Osteoblast (primary cell): ENCODE results near the gene BEGAIN. TPM values are rescaled to one million over a fixed set of nuclear protein-coding genes. Genes with fewer than 3 reads are reported as not detected.
A peak's percentile ranks its signal among the peaks of the same experiment; 100 is the strongest.

Experiments used
- DNase-seq: peaks from one replicate; pipeline ENCODE4 v3.0.0; 2011; ENCODE audit warnings: low spot score, mixed read lengths; ENCODE audit not compliant: insufficient read length; ENCODE audit errors: missing footprints
- H2AFZ ChIP-seq: 2 replicates; pipeline ENCODE4 v1.6.0; 2011; ENCODE audit warnings: mild to moderate bottlenecking, low read length
- H3K27ac ChIP-seq: 2 replicates; pipeline ENCODE4 v1.5.1; 2011; ENCODE audit warnings: mild to moderate bottlenecking, low read depth, low read length, moderate library complexity
- H3K27me3 ChIP-seq: 2 replicates; pipeline ENCODE4 v1.6.0; 2012; ENCODE audit warnings: mild to moderate bottlenecking, control low read depth, inconsistent platforms, low read length, moderate library complexity; ENCODE audit not compliant: insufficient read depth
- H3K36me3 ChIP-seq: 2 replicates; pipeline ENCODE4 v1.5.1; 2011; ENCODE audit warnings: mild to moderate bottlenecking, low read length, control low read depth, moderate library complexity; ENCODE audit not compliant: insufficient read depth
- H3K4me1 ChIP-seq: 2 replicates; pipeline ENCODE4 v1.5.1; 2011; ENCODE audit warnings: mild to moderate bottlenecking, low read length, control low read depth, moderate library complexity; ENCODE audit not compliant: insufficient read depth
- H3K4me2 ChIP-seq: 2 replicates; pipeline ENCODE4 v1.6.0; 2011; ENCODE audit warnings: mild to moderate bottlenecking, low read length; ENCODE audit not compliant: insufficient read depth
- H3K4me3 ChIP-seq: fragments of 200-600 bp; sonication (generic); 3 replicates; pipeline ENCODE4 v1.5.1; 2012; ENCODE audit warnings: mild to moderate bottlenecking, low read length, inconsistent platforms; ENCODE audit not compliant: insufficient read depth
- H3K79me2 ChIP-seq: 2 replicates; pipeline ENCODE4 v1.6.0; 2012; ENCODE audit warnings: mild to moderate bottlenecking, low read length, control low read depth, inconsistent platforms; ENCODE audit not compliant: insufficient read depth
- H3K9me3 ChIP-seq: 2 replicates; pipeline ENCODE4 v1.5.1; 2011; ENCODE audit warnings: low read depth, low read length, control low read depth
- H4K20me1 ChIP-seq: 2 replicates; pipeline ENCODE4 v1.6.0; 2012; ENCODE audit warnings: mild to moderate bottlenecking, low read length, control low read depth; ENCODE audit not compliant: insufficient read depth
- CTCF ChIP-seq: IDR thresholded peaks from 2 replicates; pipeline ENCODE4 v1.5.1; 2011; ENCODE audit warnings: mild to moderate bottlenecking, low read depth, low read length, moderate library complexity; ENCODE audit errors: extremely low read depth
- total RNA-seq: library from RNA; depleted of rRNA; stranded (reverse); fragments of >200 nt; gene quantifications from 2 replicates; pipeline ENCODE4 v1.2.3, GENCODE V29; 2012

BEGAIN gene
- total RNA-seq, 1 donor: 1.1 TPM

GRCh38 chr14:100533656-100534485, 53.3 kb downstream of the BEGAIN start:
- Histone ChIP-seq H3K36me3 (no peaks in the 10 kb centered on the region), H2AFZ (no peak overlapping the region), H3K79me2 (no peaks in the 10 kb centered on the region), H3K27me3 (no peaks in the 10 kb centered on the region), H3K4me2 (no peak overlapping the region), H3K4me1 (no peaks in the 10 kb centered on the region), H3K4me3 (no peak overlapping the region), H3K27ac (no peak overlapping the region), H4K20me1 (no peaks in the 10 kb centered on the region), H3K9me3 (no peaks in the 10 kb centered on the region)
- TF ChIP-seq CTCF: no peak
- DNase-seq: peak; percentile 86

- no peak overlapping the region for H3K27ac ChIP-seq
- no peak overlapping the region for H3K4me2 ChIP-seq
- peak; percentile 61 for DNase-seq
- H4K20me1 ChIP-seq: no peaks in the 10 kb centered on the region
- H2AFZ ChIP-seq: no peak overlapping the region
- no peaks in the 10 kb centered on the region for H3K36me3 ChIP-seq
- no peak for TF ChIP-seq CTCF
- H3K79me2 ChIP-seq: no peaks in the 10 kb centered on the region
- no peaks in the 10 kb centered on the region for H3K27me3 ChIP-seq
- H3K4me3 ChIP-seq: no peak overlapping the region
- H3K9me3 ChIP-seq: no peaks in the 10 kb centered on the region
- no peaks in the 10 kb centered on the region for H3K4me1 ChIP-seq
Measured at GRCh38 chr14:100532906-100533655, 54.1 kb downstream of the BEGAIN start.

- H3K27me3 ChIP-seq: no peaks in the 10 kb centered on the region
- no peaks in the 10 kb centered on the region for H3K79me2 ChIP-seq
- H3K4me3 ChIP-seq: no peak overlapping the region
- no peaks in the 10 kb centered on the region for H3K4me1 ChIP-seq
- H3K9me3 ChIP-seq: no peaks in the 10 kb centered on the region
- H3K27ac ChIP-seq: no peak overlapping the region
- no peaks in the 10 kb centered on the region for H3K36me3 ChIP-seq
- H4K20me1 ChIP-seq: no peaks in the 10 kb centered on the region
- TF ChIP-seq CTCF: no peak
- no peak overlapping the region for H3K4me2 ChIP-seq
- no peak overlapping the region for H2AFZ ChIP-seq
- DNase-seq: peak; percentile 71
Measured at GRCh38 chr14:100532154-100532861, 54.9 kb downstream of the BEGAIN start.
